K562 treated with DMSO at 1 percent for 48 hours (cell line): ENCODE measurements around the gene OR8B8. TPM values are rescaled to one million over a fixed set of nuclear protein-coding genes. Genes with fewer than 3 reads are reported as not detected.

ENCODE experiments used
- total RNA-seq: library from RNA; unstranded; fragments of 300-600 nt; gene quantifications from 2 replicates; pipeline ENCODE4 v1.2.3, GENCODE V29; 2022; ENCODE audit warnings: low replicate concordance; ENCODE audit errors: extremely low read depth

OR8B8 gene
- total RNA-seq = not detected in 2 replicates

GRCh38 chr11:124445646-124446150 lies at the start of gene OR8B8:
Gene OR8B8, minus strand, starts transcription at chr11:124445696. Its CDS starts 4,611 bp downstream, at chr11:124441085.

GRCh38 chr11:124424384-124424921 lies 21.0 kb downstream of the OR8B8 start, which contains the start of gene OR8B4:
Gene OR8B4, minus strand, starts transcription at chr11:124424871. Its CDS starts 0 bp downstream, at chr11:124424871.

GRCh38 chr11:124398924-124399323 lies 46.6 kb downstream of the OR8B8 start, which contains the start of gene OR8B3:
Gene OR8B3, minus strand, starts transcription at chr11:124399024. Its CDS starts 1,673 bp downstream, at chr11:124397351.

Other genes with a start within 250 kb of the OR8B8 start
- not detected in 2 replicates for gene OR8G1, start 204.6 kb downstream of the OR8B8 start, total RNA-seq
- not detected in 2 replicates for gene OR8G5, start 189.3 kb downstream of the OR8B8 start, total RNA-seq
- not detected in 2 replicates for gene OR8D1, start 131.7 kb downstream of the OR8B8 start, total RNA-seq
- not detected in 2 replicates for gene OR8D2, start 125.5 kb downstream of the OR8B8 start, total RNA-seq
- gene OR8B2, start 61.2 kb downstream of the OR8B8 start, total RNA-seq = not detected in 2 replicates
- gene OR8B3, start 46.7 kb downstream of the OR8B8 start, total RNA-seq = not detected in 2 replicates
- not detected in 2 replicates for gene OR8B4, start 20.8 kb downstream of the OR8B8 start, total RNA-seq
- gene OR8B12, start 98.0 kb upstream of the OR8B8 start, total RNA-seq = not detected in 2 replicates
- gene OR8A1, start 124.3 kb upstream of the OR8B8 start, total RNA-seq = not detected in 2 replicates
- gene PANX3, start 165.7 kb upstream of the OR8B8 start, total RNA-seq = not detected in 2 replicates
- gene TBRG1, start 177.2 kb upstream of the OR8B8 start, total RNA-seq = not detected in 2 replicates
- gene SIAE, start 228.0 kb upstream of the OR8B8 start, total RNA-seq = 203 TPM in 1 of 2 replicates, not detected in the other
- not detected in 2 replicates for gene SPA17, start 228.2 kb upstream of the OR8B8 start, total RNA-seq